Smooth muscle cell (in vitro differentiated cells): Measurements from ENCODE around the gene ERI3. TPM values are rescaled to one million over a fixed set of nuclear protein-coding genes. Genes with fewer than 3 reads are reported as not detected.

Experiments
- DNase-seq: peaks from one replicate; lab custom pipeline; 2025; ENCODE audit not compliant: unreplicated experiment; lab: John Stamatoyannopoulos, UW
- H2AFZ ChIP-seq: fragments of 200-600 bp; sonication (generic); 2 replicates; pipeline ENCODE4 v1.6.0; 2016; ENCODE audit warnings: antibody characterized with exemption, low read depth, mild to moderate bottlenecking
- H3F3A ChIP-seq: fragments of 200-600 bp; sonication (generic); 2 replicates; pipeline ENCODE4 v1.6.0; 2017; ENCODE audit warnings: antibody characterized with exemption, low read depth
- H3K27ac ChIP-seq: fragments of 200-600 bp; sonication (generic); 2 replicates; pipeline ENCODE4 v1.5.1; 2016; ENCODE audit warnings: low read depth, mild to moderate bottlenecking
- H3K27me3 ChIP-seq: fragments of 200-600 bp; sonication (generic); 2 replicates; pipeline ENCODE4 v1.6.1; 2016; ENCODE audit warnings: low read depth, mild to moderate bottlenecking
- H3K36me3 ChIP-seq: fragments of 200-600 bp; sonication (generic); 2 replicates; pipeline ENCODE4 v1.5.1; 2016; ENCODE audit warnings: low read depth
- H3K4me1 ChIP-seq: fragments of 200-600 bp; sonication (generic); 2 replicates; pipeline ENCODE4 v1.5.1; 2016; ENCODE audit warnings: low read depth
- H3K4me2 ChIP-seq: fragments of 200-600 bp; sonication (generic); 2 replicates; pipeline ENCODE4 v1.6.0; 2016; ENCODE audit warnings: mild to moderate bottlenecking
- H3K4me3 ChIP-seq: fragments of 200-600 bp; sonication (generic); 2 replicates; pipeline ENCODE4 v1.5.1; 2016; ENCODE audit warnings: mild to moderate bottlenecking
- H3K79me2 ChIP-seq: fragments of 200-600 bp; sonication (generic); 2 replicates; pipeline ENCODE4 v1.6.0; 2016; ENCODE audit warnings: low read depth, mild to moderate bottlenecking
- H3K9ac ChIP-seq: fragments of 200-600 bp; sonication (generic); 2 replicates; pipeline ENCODE4 v1.6.0; 2016; ENCODE audit warnings: low read depth
- H3K9me3 ChIP-seq: fragments of 200-600 bp; sonication (generic); replicated peaks from 2 replicates; pipeline ENCODE4 v1.5.1; 2016; ENCODE audit warnings: low read depth
- H4K20me1 ChIP-seq: fragments of 200-600 bp; sonication (generic); 2 replicates; pipeline ENCODE4 v1.6.0; 2016; ENCODE audit warnings: low read depth
- CTCF ChIP-seq: fragments of 200-600 bp; sonication (generic); IDR thresholded peaks from 2 replicates; pipeline ENCODE4 v1.5.1; 2017; ENCODE audit warnings: borderline replicate concordance, mild to moderate bottlenecking, antibody characterized with exemption; ENCODE audit not compliant: insufficient read depth, poor library complexity, severe bottlenecking
- WGBS: methylation state at CpG from one replicate; pipeline ENCODE4 v1.1.7; 2016; ENCODE audit warnings: low lambda C conversion rate; 5-methylcytosine and 5-hydroxymethylcytosine counted together
- polyA plus RNA-seq: library from polyadenylated mRNA; unstranded; fragments of >200 nt; fragmentation: Nextera tagmentation; extraction: Ambion mirVana; gene quantifications from 2 replicates; pipeline ENCODE4 v1.2.1, GENCODE V29; 2016
- total RNA-seq: library from RNA; depleted of rRNA; stranded (reverse); fragments of >200 nt; gene quantifications from 2 replicates; pipeline ENCODE4 v1.2.3, GENCODE V29; 2014

ERI3 gene
- total and polyA plus RNA-seq, 2 experiments from 2014 or later = 91.2 to 112 TPM

- Histone ChIP-seq H3K27me3 (no peaks in the 10 kb centered on the region), H3K9ac (no peak overlapping the region), H3K4me3 (no peak overlapping the region), H4K20me1 (peaks cover 49% of the 10 kb centered on the region), H3K4me1 (peaks cover 14% of the 10 kb centered on the region), H2AFZ (no peak overlapping the region), H3K36me3 (no peaks in the 10 kb centered on the region), H3K27ac (no peak overlapping the region), H3K79me2 (no peaks in the 10 kb centered on the region), H3K4me2 (no peak overlapping the region), H3F3A (no peaks in the 10 kb centered on the region), H3K9me3 (no peaks in the 10 kb centered on the region)
- WGBS = 92% methylated on average over 5 of the region's 5 CpGs
- DNase-seq = no peak
- no peak for TF ChIP-seq CTCF
Observed at GRCh38 chr1:44261962-44262361, 93.1 kb downstream of the ERI3 start.

GRCh38 chr1:44261171-44261817 lies 93.8 kb downstream of the ERI3 start:
- no peak overlapping the region for H2AFZ ChIP-seq
- no peaks in the 10 kb centered on the region for H3K27me3 ChIP-seq
- H3K9me3 ChIP-seq = no peaks in the 10 kb centered on the region
- H3F3A ChIP-seq = no peaks in the 10 kb centered on the region
- peaks cover 46% of the 10 kb centered on the region for H4K20me1 ChIP-seq
- WGBS = 94% methylated on average over 27 of the region's 27 CpGs
- H3K79me2 ChIP-seq = no peaks in the 10 kb centered on the region
- no peak overlapping the region for H3K9ac ChIP-seq
- DNase-seq = no peak
- no peak for TF ChIP-seq CTCF
- no peaks in the 10 kb centered on the region for H3K36me3 ChIP-seq
- H3K4me3 ChIP-seq = no peak overlapping the region
- no peak overlapping the region for H3K27ac ChIP-seq
- H3K4me1 ChIP-seq = peaks cover 14% of the 10 kb centered on the region
- no peak overlapping the region for H3K4me2 ChIP-seq

- H3K27me3 ChIP-seq = no peaks in the 10 kb centered on the region
- TF ChIP-seq CTCF = no peak
- H3K79me2 ChIP-seq = no peaks in the 10 kb centered on the region
- H4K20me1 ChIP-seq = peaks cover 41% of the 10 kb centered on the region
- DNase-seq = no peak
- H3F3A ChIP-seq = no peaks in the 10 kb centered on the region
- no peak overlapping the region for H2AFZ ChIP-seq
- H3K4me3 ChIP-seq = no peak overlapping the region
- H3K36me3 ChIP-seq = no peaks in the 10 kb centered on the region
- H3K4me2 ChIP-seq = no peak overlapping the region
- no peaks in the 10 kb centered on the region for H3K9me3 ChIP-seq
- peaks cover 14% of the 10 kb centered on the region for H3K4me1 ChIP-seq
- H3K9ac ChIP-seq = no peak overlapping the region
- 87% methylated on average over 4 of the region's 4 CpGs for WGBS
- H3K27ac ChIP-seq = no peak overlapping the region
Observed at GRCh38 chr1:44260792-44261170, 94.3 kb downstream of the ERI3 start.

- Histone ChIP-seq H3K79me2 (no peaks in the 10 kb centered on the region), H3K9me3 (no peaks in the 10 kb centered on the region), H3F3A (no peaks in the 10 kb centered on the region), H2AFZ (no peak overlapping the region), H3K4me2 (no peak overlapping the region), H3K36me3 (no peaks in the 10 kb centered on the region), H4K20me1 (peaks cover 24% of the 10 kb centered on the region), H3K27me3 (no peaks in the 10 kb centered on the region), H3K9ac (no peak overlapping the region), H3K27ac (no peak overlapping the region), H3K4me1 (peaks cover 14% of the 10 kb centered on the region), H3K4me3 (no peak overlapping the region)
- WGBS = 94% methylated on average over 2 of the region's 2 CpGs
- DNase-seq = no peak
- TF ChIP-seq CTCF = no peak
Observed at GRCh38 chr1:44259090-44259489, 96.0 kb downstream of the ERI3 start.
